Gastrocnemius medialis (tissue), 4 donors: ENCODE data around the gene MCM3AP.

Source experiments
- POLR2A ChIP-seq, 2 donors: fragments of 450-650 bp; IDR thresholded peaks; one replicate each; pipeline ENCODE4 v1.6.1; 2017; ENCODE audit warnings: antibody characterized with exemption in 2 of 2, mild to moderate bottlenecking in 2 of 2, moderate library complexity in 2 of 2
- TF ChIP-seq, protein P1 (sequence below), 5 experiments: fragments of 450-650 bp in 3 of 5; fragments of 200-600 bp in 2 of 5; sonication (generic) in 2 of 5; IDR thresholded peaks in 4 of 5; conservative IDR thresholded peaks in 1 of 5; 1 replicate in 4 of 5; 2 replicates in 1 of 5; pipeline ENCODE4 v1.5.1; 2016 to 2019; ENCODE audit warnings: antibody characterized with exemption in 5 of 5, mild to moderate bottlenecking in 3 of 5, moderate library complexity in 3 of 5

DNA sequence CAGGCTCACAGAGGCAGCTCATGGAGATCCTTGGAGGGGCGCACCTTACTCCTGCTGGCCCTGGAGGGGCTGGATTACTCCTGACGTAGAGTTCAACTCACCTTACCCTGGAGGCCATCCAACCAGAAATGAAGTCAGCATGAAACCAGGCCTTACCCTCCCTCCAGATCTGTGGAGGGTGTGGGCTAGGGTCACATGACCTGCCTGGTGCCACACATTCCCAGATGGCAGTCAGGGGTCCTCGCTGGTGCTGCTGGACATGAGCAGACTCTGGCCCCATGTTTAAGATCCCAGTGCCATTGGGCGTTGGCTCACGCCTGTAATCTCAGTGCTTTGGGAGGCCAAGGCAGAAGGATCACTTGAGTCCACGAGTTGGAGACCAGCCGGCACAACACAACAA, 33.8 kb upstream of the MCM3AP start:
- TF ChIP-seq POLR2A (IDR thresholded peaks at IDR 0.05): no peak
- TF ChIP-seq, protein P1, sequence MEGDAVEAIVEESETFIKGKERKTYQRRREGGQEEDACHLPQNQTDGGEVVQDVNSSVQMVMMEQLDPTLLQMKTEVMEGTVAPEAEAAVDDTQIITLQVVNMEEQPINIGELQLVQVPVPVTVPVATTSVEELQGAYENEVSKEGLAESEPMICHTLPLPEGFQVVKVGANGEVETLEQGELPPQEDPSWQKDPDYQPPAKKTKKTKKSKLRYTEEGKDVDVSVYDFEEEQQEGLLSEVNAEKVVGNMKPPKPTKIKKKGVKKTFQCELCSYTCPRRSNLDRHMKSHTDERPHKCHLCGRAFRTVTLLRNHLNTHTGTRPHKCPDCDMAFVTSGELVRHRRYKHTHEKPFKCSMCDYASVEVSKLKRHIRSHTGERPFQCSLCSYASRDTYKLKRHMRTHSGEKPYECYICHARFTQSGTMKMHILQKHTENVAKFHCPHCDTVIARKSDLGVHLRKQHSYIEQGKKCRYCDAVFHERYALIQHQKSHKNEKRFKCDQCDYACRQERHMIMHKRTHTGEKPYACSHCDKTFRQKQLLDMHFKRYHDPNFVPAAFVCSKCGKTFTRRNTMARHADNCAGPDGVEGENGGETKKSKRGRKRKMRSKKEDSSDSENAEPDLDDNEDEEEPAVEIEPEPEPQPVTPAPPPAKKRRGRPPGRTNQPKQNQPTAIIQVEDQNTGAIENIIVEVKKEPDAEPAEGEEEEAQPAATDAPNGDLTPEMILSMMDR (IDR thresholded peaks at IDR 0.05 in 4 of 5, conservative IDR thresholded peaks at IDR 0.05 in 1 of 5): no peak
